HepG2 (cell line): ENCODE measurements around the gene ZNF581. TPM values are rescaled to one million over a fixed set of nuclear protein-coding genes. Genes with fewer than 3 reads are reported as not detected.

Experiments
- ATAC-seq: fragments of 200-7000 bp; cut with Tn5 transposase; 3 replicates; pipeline ENCODE4 v1.9.1; 2020; ENCODE audit warnings: mild to moderate bottlenecking, moderate library complexity
- BruUV-seq: library from RNA; stranded (reverse); fragments of 400-500 nt; replicated peaks from 2 replicates; lab custom pipeline; 2021; lab: Mats Ljungman, UMichigan
- CTCF ChIA-PET: fragments of 300-600 bp; formaldehyde crosslinking; extraction: SDS; loops from one replicate; lab custom pipeline; 2021; ENCODE audit warnings: low total read pairs, inconsistent platforms, low intra/inter-chr PET ratio; lab: Yijun Ruan, JAX
- POLR2A ChIA-PET: fragments of 350-600 bp; sonication (Branson Sonifier 250); formaldehyde crosslinking; loops from one replicate; lab custom pipeline; 2020; ENCODE audit warnings: antibody characterized with exemption, inconsistent platforms; lab: Yijun Ruan, JAX
- DNase-seq: peaks from one replicate; pipeline ENCODE4 v3.0.0-alpha.2; 2015; ENCODE audit warnings: low spot score
- FAIRE-seq: peaks from 3 replicates; lab custom pipeline; 2011; peaks lifted over from hg19 to GRCh38; lab: Jason Lieb, UNC
- H2AFZ ChIP-seq: one replicate; pipeline ENCODE4 v1.6.1; 2011; ENCODE audit warnings: low read length, inconsistent platforms
- H3K27ac ChIP-seq: fragments of 300-600 bp; 3 replicates; pipeline ENCODE4 v1.8.0; 2011; ENCODE audit warnings: mixed run types, mild to moderate bottlenecking, mixed read lengths, low read length, inconsistent platforms; ENCODE audit not compliant: insufficient read depth; ENCODE audit errors: extremely low read length
- H3K27me3 ChIP-seq, 2 experiments: fragments of 200-600 bp in 1 of 2; 2 replicates in 1 of 2; 3 replicates in 1 of 2; pipeline versions ENCODE4 v1.6.0 to v1.8.0; 2011; ENCODE audit warnings: low read length in 2 of 2, mild to moderate bottlenecking in 2 of 2, moderate library complexity in 2 of 2, inconsistent platforms in 1 of 2; ENCODE audit not compliant: insufficient read depth in 2 of 2, control insufficient read depth in 1 of 2
- H3K36me3 ChIP-seq, 2 experiments: fragments of 200-600 bp in 1 of 2; replicated peaks in 1 of 2; 2 replicates in 1 of 2; 3 replicates in 1 of 2; pipeline versions ENCODE4 v1.5.1 to v1.8.0; 2011; ENCODE audit warnings: low read length in 2 of 2, inconsistent platforms in 1 of 2; ENCODE audit not compliant: insufficient read depth in 2 of 2, control insufficient read depth in 1 of 2
- H3K4me1 ChIP-seq: 2 replicates; pipeline ENCODE4 v1.5.1; 2012; ENCODE audit warnings: low read length, inconsistent platforms; ENCODE audit not compliant: insufficient read depth
- H3K4me2 ChIP-seq: 2 replicates; pipeline ENCODE4 v1.6.0; 2011; ENCODE audit warnings: low read depth, low read length, inconsistent platforms
- H3K4me3 ChIP-seq, 3 experiments: fragments of 200-600 bp in 1 of 3; sonication (generic), shearing (Covaris generic) in 1 of 3; replicated peaks in 1 of 3; 2 replicates each; pipeline ENCODE4 v1.5.1; 2011 to 2016; ENCODE audit warnings: low read length in 3 of 3, inconsistent platforms in 2 of 3, low read depth in 2 of 3, mild to moderate bottlenecking in 2 of 3, control low read depth in 1 of 3, mixed read lengths in 1 of 3; ENCODE audit not compliant: insufficient read depth in 1 of 3
- H3K79me2 ChIP-seq: one replicate; pipeline ENCODE4 v1.6.1; 2011; ENCODE audit warnings: low read length, inconsistent platforms; ENCODE audit not compliant: insufficient read depth
- H3K9ac ChIP-seq: 2 replicates; pipeline ENCODE4 v1.6.0; 2011; ENCODE audit warnings: mild to moderate bottlenecking, low read depth, low read length, inconsistent platforms; ENCODE audit not compliant: insufficient read depth
- H3K9me3 ChIP-seq: 2 replicates; pipeline ENCODE4 v1.5.1; 2012; ENCODE audit warnings: mild to moderate bottlenecking, low read length
- H4K20me1 ChIP-seq: 2 replicates; pipeline ENCODE4 v1.6.0; 2011; ENCODE audit warnings: inconsistent platforms, mild to moderate bottlenecking, low read length, moderate library complexity; ENCODE audit not compliant: insufficient read depth
- ASH2L ChIP-seq: fragments of 300-600, 200-600 bp; sonication (generic); IDR thresholded peaks from 2 replicates; pipeline ENCODE4 v1.7.0; 2017; ENCODE audit warnings: low read depth, mild to moderate bottlenecking, moderate library complexity, mixed read lengths, low read length; ENCODE audit not compliant: insufficient read length
- CCAR2 ChIP-seq: fragments of 200-400 bp; formaldehyde crosslinking; optimal IDR thresholded peaks from 2 replicates; pipeline ENCODE3; 2018; ENCODE audit warnings: low read depth, mild to moderate bottlenecking, low read length, moderate library complexity
- DNMT1 ChIP-seq: sonication (generic); formaldehyde crosslinking; IDR thresholded peaks from 2 replicates; pipeline ENCODE4 v1.5.1; 2020; ENCODE audit warnings: mild to moderate bottlenecking, missing genetic modification reagents
- DNMT3B ChIP-seq: conservative IDR thresholded peaks from 2 replicates; pipeline ENCODE4 v1.6.1; 2016; ENCODE audit warnings: missing biosample characterization, control low read depth
- FLYWCH1 ChIP-seq: sonication (generic); formaldehyde crosslinking; IDR thresholded peaks from 2 replicates; pipeline ENCODE4 v1.8.1; 2023; ENCODE audit warnings: mild to moderate bottlenecking, missing genetic modification reagents
- KDM2A ChIP-seq: sonication (generic); formaldehyde crosslinking; IDR thresholded peaks from 2 replicates; pipeline ENCODE4 v1.4.0; 2020; ENCODE audit warnings: low read depth, missing genetic modification reagents, borderline replicate concordance
- MTF2 ChIP-seq: sonication (generic); formaldehyde crosslinking; IDR thresholded peaks from 2 replicates; pipeline ENCODE4 v1.5.0; 2020; ENCODE audit warnings: missing genetic modification reagents, borderline replicate concordance
- NR2F2 ChIP-seq: IDR thresholded peaks from 2 replicates; pipeline ENCODE4 v1.6.1; 2012; ENCODE audit warnings: low read depth, inconsistent platforms, borderline replicate concordance
- PCBP2 ChIP-seq: fragments of 200-400 bp; formaldehyde crosslinking; optimal IDR thresholded peaks from 2 replicates; pipeline ENCODE3; 2018; ENCODE audit warnings: low read length, low read depth; ENCODE audit not compliant: poor library complexity, severe bottlenecking
- PHF21A ChIP-seq: sonication (generic); formaldehyde crosslinking; IDR thresholded peaks from 2 replicates; pipeline ENCODE4 v1.5.0; 2020; ENCODE audit warnings: mild to moderate bottlenecking, missing genetic modification reagents
- PTBP1 ChIP-seq: fragments of 200-400 bp; formaldehyde crosslinking; IDR thresholded peaks from 2 replicates; pipeline ENCODE4 v1.6.1; 2018; ENCODE audit warnings: low read length, low read depth; ENCODE audit not compliant: poor library complexity, severe bottlenecking
- ZBTB38 ChIP-seq: sonication (generic); formaldehyde crosslinking; IDR thresholded peaks from 2 replicates; pipeline ENCODE4 v1.5.1; 2020; ENCODE audit warnings: mild to moderate bottlenecking, missing genetic modification reagents
- ZNF446 ChIP-seq: sonication (generic); formaldehyde crosslinking; IDR thresholded peaks from 2 replicates; pipeline ENCODE4 v1.5.0; 2020; ENCODE audit warnings: mild to moderate bottlenecking, missing genetic modification reagents
- ZNF563 ChIP-seq: sonication (generic); formaldehyde crosslinking; IDR thresholded peaks from 2 replicates; pipeline ENCODE4 v1.8.0; 2022; ENCODE audit warnings: mild to moderate bottlenecking, moderate library complexity, missing genetic modification reagents
- ZNF574 ChIP-seq: sonication (generic); formaldehyde crosslinking; IDR thresholded peaks from 2 replicates; pipeline ENCODE4 v1.4.0; 2020; ENCODE audit warnings: missing genetic modification reagents
- ZNF678 ChIP-seq: sonication (generic); formaldehyde crosslinking; IDR thresholded peaks from 2 replicates; pipeline ENCODE4 v1.4.0; 2020; ENCODE audit warnings: mild to moderate bottlenecking, missing genetic modification reagents
- ZNF704 ChIP-seq: sonication (generic); formaldehyde crosslinking; IDR thresholded peaks from 2 replicates; pipeline ENCODE4 v1.8.1; 2023; ENCODE audit warnings: mild to moderate bottlenecking, inconsistent platforms, moderate library complexity, missing genetic modification reagents, borderline replicate concordance
- ZNF746 ChIP-seq: sonication (generic); formaldehyde crosslinking; IDR thresholded peaks from 2 replicates; pipeline ENCODE4 v1.8.0; 2022; ENCODE audit warnings: mild to moderate bottlenecking, missing genetic modification reagents
- WGBS: methylation state at CpG from one replicate; pipeline ENCODE4 v1.1.6; 2017; ENCODE audit warnings: low lambda C conversion rate; 5-methylcytosine and 5-hydroxymethylcytosine counted together
- in situ Hi-C: cut with HindIII; loops from 2 replicates; pipeline ENCODE4 v1.10.0; 2017; ENCODE audit warnings: low pct_unique_long_range_greater_than_20kb; ENCODE audit not compliant: extremely low pct_ligation_motif_present
- intact Hi-C: fragments of 100-400 bp; cut with micrococcal nuclease; formaldehyde crosslinking; loops from one replicate; pipeline ENCODE4 v1.10.0; 2022; ENCODE audit not compliant: unreplicated experiment
- polyA plus RNA-seq, 8 experiments: library from polyadenylated mRNA; depleted of rRNA in 3 of 8; stranded (reverse) in 7 of 8; unstranded in 1 of 8; fragments of >200 nt; fragmentation: Illumina TruSeq in 4 of 8; extraction: Trizol in 4 of 8; gene quantifications; 2 replicates each; pipeline versions ENCODE4 v1.2.1 to v1.2.3, GENCODE V29; 2011 to 2016; ENCODE audit warnings: low read depth in 4 of 8, missing spikeins in 1 of 8, mixed read lengths in 1 of 8; ENCODE audit not compliant: insufficient read depth in 1 of 8
- total RNA-seq, 5 experiments: library from RNA; depleted of rRNA; stranded (reverse); fragments of >200 nt; fragmentation: Illumina TruSeq; extraction: Trizol; gene quantifications; 2 replicates each; pipeline ENCODE4 v1.2.3, GENCODE V29; 2016; ENCODE audit warnings: low read depth in 1 of 5

The ZNF581 gene
- total and polyA plus RNA-seq, 2 of the 13 experiments (the other 11 are each of a cell fraction or from before 2014, with no cell fraction given): 19.6 to 49.5 TPM

GRCh38 chr19:55654868-55655647 lies 11.6 kb downstream of the ZNF581 start, which contains the start of gene U2AF2:
U2AF2 (plus strand) TSS chr19:55655035; CDS start chr19:55655105, 70 bp downstream.
- FAIRE-seq (no peak), DNase-seq (peak; percentile 82), ATAC-seq (peak; percentile 72)
- intact Hi-C loops: no loop called here
- H3K36me3 ChIP-seq: peaks cover 5 to 11% of the 10 kb centered on the region in 2 experiments
- no TSS peak for BruUV-seq
- H3K9me3 ChIP-seq: no peaks in the 10 kb centered on the region
- H2AFZ ChIP-seq: peak within 1 kb of the TSS; percentile 84
- H3K79me2 ChIP-seq: peaks cover 46% of the 10 kb centered on the region
- H3K4me1 ChIP-seq: peaks cover 24% of the 10 kb centered on the region
- H3K4me3 ChIP-seq: peak within 1 kb of the TSS; percentile 85 to 99 (median 97)
- H3K27me3 ChIP-seq: no peaks in the 10 kb centered on the region; a peak in 1 of 5 replicates
- peak within 1 kb of the TSS; percentile 91 for H3K4me2 ChIP-seq
- ChIA-PET POLR2A (interaction anchor here (0.7 to 2.1 kb wide), 27 partner anchors 10 to 1465 kb away, joined by 3 to 27 read pairs (median 5); partner anchors contain the start of genes EPN1, FIZ1, HSPBP1 and ISOC2), CTCF (interaction anchor here (2.3 kb wide), 1 partner anchor 23 kb away, joined by 21 read pairs; no protein-coding TSS in a partner anchor)
- in situ Hi-C loops: no loop called here
- peaks cover 44% of the 10 kb centered on the region for H4K20me1 ChIP-seq
- 1% methylated on average over 19 of the region's 95 CpGs for WGBS
- H3K27ac ChIP-seq: peak within 1 kb of the TSS; percentile 99
- peak within 1 kb of the TSS; percentile 100 for H3K9ac ChIP-seq
- TF ChIP-seq DNMT3B: 0 out of 2 replicates have a peak, but pooled peaks have one; percentile 11
- no peak for TF ChIP-seq PHF21A
- TF ChIP-seq ZNF678 (CRISPR knock-in tag): peak; percentile 85; the same call in 1 of the 2 replicates
- peak; percentile 92 for TF ChIP-seq ZNF446
- TF ChIP-seq FLYWCH1 (CRISPR knock-in tag): no peak
- TF ChIP-seq ASH2L: peak; percentile 84
- TF ChIP-seq ZNF704 (CRISPR knock-in tag): peak; percentile 79; the same call in 1 of the 2 replicates
- TF ChIP-seq DNMT1 (CRISPR knock-in tag): peak; percentile 87; the same call in 1 of the 2 replicates
- peak; percentile 82 for TF ChIP-seq ZNF574
- TF ChIP-seq KDM2A (CRISPR knock-in tag): peak; percentile 76; the same call in 1 of the 2 replicates
- TF ChIP-seq PTBP1: no peak
- TF ChIP-seq PCBP2: no peak
- TF ChIP-seq ZBTB38 (CRISPR knock-in tag): peak; percentile 88
- no peak for TF ChIP-seq NR2F2
- TF ChIP-seq MTF2 (CRISPR knock-in tag): no peak
- TF ChIP-seq ZNF746 (CRISPR knock-in tag): no peak; the same call in 1 of the 2 replicates
- peak; percentile 85 for TF ChIP-seq ZNF563 (CRISPR knock-in tag)
- no peak for TF ChIP-seq CCAR2
